Fibroblast of the aortic adventitia (primary cell): ENCODE measurements around the gene TP73. TPM values are rescaled to one million over a fixed set of nuclear protein-coding genes. Genes with fewer than 3 reads are reported as not detected.

Source experiments
- DNase-seq: peaks from one replicate; pipeline ENCODE4 v3.0.0-alpha.2; 2010; ENCODE audit warnings: low read depth
- H3K4me3 ChIP-seq: 2 replicates; pipeline ENCODE4 v1.5.1; 2011; ENCODE audit warnings: low read depth, mild to moderate bottlenecking, control low read depth, low read length, moderate library complexity
- total RNA-seq: library from RNA; depleted of rRNA; stranded (reverse); fragments of >200 nt; gene quantifications from 2 replicates; pipeline ENCODE4 v1.2.3, GENCODE V29; 2012; ENCODE audit warnings: low replicate concordance
- TF ChIP-seq, protein P1 (sequence below): IDR thresholded peaks from 2 replicates; pipeline ENCODE4 v1.5.1; 2011; ENCODE audit warnings: mild to moderate bottlenecking, low read length, control low read depth, inconsistent platforms; ENCODE audit not compliant: insufficient read depth

TP73 gene
- total RNA-seq, 1 donor: 0.18 TPM

- peak within 1 kb of the TSS; percentile 33 for H3K4me3 ChIP-seq
- DNase-seq: no peak
Measured at GRCh38 chr1:3611170-3612019, 40.9 kb upstream of the TP73 start, which contains the start of gene MEGF6. TSS of gene MEGF6 (minus strand) at chr1:3611508. CDS start at chr1:3611268, 240 bp downstream.

GRCh38 chr1:3612123-3612522 lies 40.2 kb upstream of the TP73 start:
- TF ChIP-seq, protein P1, sequence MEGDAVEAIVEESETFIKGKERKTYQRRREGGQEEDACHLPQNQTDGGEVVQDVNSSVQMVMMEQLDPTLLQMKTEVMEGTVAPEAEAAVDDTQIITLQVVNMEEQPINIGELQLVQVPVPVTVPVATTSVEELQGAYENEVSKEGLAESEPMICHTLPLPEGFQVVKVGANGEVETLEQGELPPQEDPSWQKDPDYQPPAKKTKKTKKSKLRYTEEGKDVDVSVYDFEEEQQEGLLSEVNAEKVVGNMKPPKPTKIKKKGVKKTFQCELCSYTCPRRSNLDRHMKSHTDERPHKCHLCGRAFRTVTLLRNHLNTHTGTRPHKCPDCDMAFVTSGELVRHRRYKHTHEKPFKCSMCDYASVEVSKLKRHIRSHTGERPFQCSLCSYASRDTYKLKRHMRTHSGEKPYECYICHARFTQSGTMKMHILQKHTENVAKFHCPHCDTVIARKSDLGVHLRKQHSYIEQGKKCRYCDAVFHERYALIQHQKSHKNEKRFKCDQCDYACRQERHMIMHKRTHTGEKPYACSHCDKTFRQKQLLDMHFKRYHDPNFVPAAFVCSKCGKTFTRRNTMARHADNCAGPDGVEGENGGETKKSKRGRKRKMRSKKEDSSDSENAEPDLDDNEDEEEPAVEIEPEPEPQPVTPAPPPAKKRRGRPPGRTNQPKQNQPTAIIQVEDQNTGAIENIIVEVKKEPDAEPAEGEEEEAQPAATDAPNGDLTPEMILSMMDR: no peak
- DNase-seq: no peak
- no peak overlapping the region for H3K4me3 ChIP-seq

More at GRCh38 chr1:3611170-3612019, 40.9 kb upstream of the TP73 start, which contains the start of gene MEGF6:
- TF ChIP-seq, protein P1: no peak

DNA sequence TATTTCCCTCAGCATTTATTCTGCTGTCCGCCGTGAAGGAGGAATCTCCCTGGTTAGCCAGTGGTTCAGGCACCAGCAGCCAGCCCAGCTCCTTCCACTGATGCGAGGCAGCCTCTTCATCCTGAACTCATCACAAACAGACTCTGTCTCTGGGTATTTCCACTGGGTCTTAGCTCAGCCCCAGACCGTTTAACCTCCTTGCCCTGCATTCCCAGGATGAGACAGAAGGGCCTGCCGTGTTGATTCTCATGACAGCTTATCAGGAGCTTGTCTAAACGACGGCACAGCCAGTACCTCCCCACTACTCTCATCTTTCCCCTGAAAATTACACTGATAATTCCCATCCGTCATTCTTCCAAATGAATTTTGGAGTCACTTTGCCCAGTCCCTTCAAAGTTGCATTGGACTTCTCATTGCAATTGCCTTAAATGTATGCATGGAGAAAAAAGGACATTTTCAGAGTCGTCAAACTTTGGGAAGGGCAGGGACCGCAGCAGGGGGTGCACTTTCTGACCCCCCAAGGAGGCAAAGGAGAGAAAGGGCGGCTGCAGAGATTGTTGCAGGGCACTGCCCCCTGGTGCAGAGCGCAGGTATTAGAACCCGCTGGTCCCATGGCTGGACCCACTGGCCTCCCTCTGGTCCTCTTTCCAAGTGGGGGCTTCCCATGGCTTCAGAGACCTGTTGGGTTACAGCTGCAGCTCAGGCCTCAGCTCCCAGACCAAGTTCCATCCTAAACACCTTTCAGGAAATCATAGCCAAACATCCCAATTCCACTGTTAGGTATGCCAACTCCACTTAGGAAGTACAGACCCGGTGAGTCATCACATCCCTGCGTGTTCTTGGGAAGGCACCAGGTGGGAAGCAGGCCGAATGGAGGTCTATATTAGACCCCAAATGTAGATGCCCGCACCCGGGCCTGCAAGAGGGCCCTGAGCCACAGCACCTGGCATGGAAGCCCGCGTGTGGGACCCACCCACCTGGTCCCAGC lies 37.3 kb upstream of the TP73 start:
- H3K4me3 ChIP-seq: no peak overlapping the region
- TF ChIP-seq, protein P1: peak; percentile 73
- peak; percentile 22 for DNase-seq

- no peak overlapping the region for H3K4me3 ChIP-seq
- TF ChIP-seq, protein P1: no peak
- DNase-seq: no peak
Measured at GRCh38 chr1:3616861-3617260, 35.5 kb upstream of the TP73 start.

DNA sequence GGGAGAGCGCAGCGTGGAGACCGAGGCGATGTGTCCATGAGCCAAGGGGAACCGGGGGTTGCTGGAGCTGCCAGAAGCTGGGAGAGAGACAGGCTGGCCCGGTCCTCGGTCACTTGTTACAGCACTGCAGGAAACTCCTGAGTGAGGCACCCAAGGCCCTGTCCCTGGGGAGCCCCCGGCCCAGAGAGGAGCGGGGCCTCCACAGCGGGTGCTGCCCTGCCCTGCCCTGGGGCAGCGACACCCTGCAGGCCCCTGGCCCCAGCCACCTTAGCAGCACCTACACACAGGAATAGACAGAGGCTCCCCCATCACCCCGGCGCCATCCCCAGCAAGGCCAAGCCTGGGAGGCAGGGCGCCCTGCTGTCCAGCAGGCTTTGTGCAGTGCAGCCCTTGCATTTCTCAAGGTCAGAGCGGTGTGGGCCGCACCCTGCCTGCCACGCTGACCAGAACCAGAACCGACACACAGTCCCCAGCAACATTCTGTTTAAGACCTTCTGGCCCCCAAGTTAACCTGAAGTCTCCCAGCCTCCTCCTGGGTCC lies 34.4 kb upstream of the TP73 start:
- H3K4me3 ChIP-seq: no peak overlapping the region
- no peak for DNase-seq
- TF ChIP-seq, protein P1: no peak

- H3K4me3 ChIP-seq: no peak overlapping the region
- TF ChIP-seq, protein P1: no peak
- DNase-seq: no peak
Measured at GRCh38 chr1:3618531-3618880, 33.8 kb upstream of the TP73 start.
